NK-92 (cell line): ENCODE results near the gene KDM4C.
"Not testable (repeated sequence)": the region's sequence is repeated elsewhere in the genome, so short reads cannot be mapped to it uniquely, and the experiment has no call there.

ENCODE experiments used
- DNase-seq: peaks from one replicate; lab custom pipeline; 2025; ENCODE audit not compliant: unreplicated experiment; lab: John Stamatoyannopoulos, UW

KDM4C gene

GRCh38 chr9:7028591-7028990, 270.8 kb downstream of the KDM4C start:
- DNase-seq, result no peak

GRCh38 chr9:7030943-7031342, 273.2 kb downstream of the KDM4C start:
- not testable (repeated sequence) for DNase-seq

GRCh38 chr9:7033076-7034045, 275.6 kb downstream of the KDM4C start:
- no peak for DNase-seq

- DNase-seq, result no peak
These were observed 279.4 kb downstream of the KDM4C start for GRCh38 chr9:7037176-7037575.

DNA sequence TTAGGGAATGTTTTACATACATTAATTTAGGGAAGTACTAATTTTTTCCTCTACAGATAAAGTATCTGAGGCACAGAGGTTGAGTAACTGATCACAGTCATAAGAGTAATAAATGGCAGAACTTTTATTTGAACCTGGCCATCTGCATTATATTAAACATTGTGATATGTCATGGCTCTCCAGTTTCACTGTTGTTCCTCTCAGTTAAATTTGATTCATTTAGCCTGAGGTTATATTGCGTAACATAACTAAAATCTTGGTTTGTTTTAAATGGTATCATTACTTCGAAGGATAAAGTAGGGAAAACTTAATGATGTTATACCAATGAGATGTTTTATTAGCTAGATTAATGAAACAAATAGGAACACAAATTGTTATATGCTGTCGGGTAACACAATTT, 284.4 kb downstream of the KDM4C start:
- DNase-seq, result no peak

- no peak for DNase-seq
These were observed 287.6 kb downstream of the KDM4C start for GRCh38 chr9:7045361-7045760.

DNA sequence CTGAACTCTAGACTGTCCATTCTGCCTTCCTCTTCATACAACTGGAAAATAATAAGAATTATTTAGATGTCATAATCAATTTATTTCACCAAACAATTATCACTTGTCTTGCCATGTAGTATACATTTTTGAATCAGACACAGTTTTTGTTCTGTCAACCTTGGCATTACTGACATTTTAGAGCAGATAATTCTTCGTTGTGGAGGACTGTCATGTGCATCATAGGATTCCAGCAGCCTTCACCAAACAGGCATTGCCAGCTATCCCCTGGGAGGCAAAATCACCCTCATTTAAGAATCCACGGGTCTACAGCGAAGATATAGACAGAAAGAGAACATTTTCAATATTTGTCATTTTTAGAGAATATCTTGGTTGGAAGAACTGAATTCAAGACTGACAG, 293.9 kb downstream of the KDM4C start:
- no peak for DNase-seq

- DNase-seq, result no peak
These were observed 296.1 kb downstream of the KDM4C start for GRCh38 chr9:7053903-7054302.

DNA sequence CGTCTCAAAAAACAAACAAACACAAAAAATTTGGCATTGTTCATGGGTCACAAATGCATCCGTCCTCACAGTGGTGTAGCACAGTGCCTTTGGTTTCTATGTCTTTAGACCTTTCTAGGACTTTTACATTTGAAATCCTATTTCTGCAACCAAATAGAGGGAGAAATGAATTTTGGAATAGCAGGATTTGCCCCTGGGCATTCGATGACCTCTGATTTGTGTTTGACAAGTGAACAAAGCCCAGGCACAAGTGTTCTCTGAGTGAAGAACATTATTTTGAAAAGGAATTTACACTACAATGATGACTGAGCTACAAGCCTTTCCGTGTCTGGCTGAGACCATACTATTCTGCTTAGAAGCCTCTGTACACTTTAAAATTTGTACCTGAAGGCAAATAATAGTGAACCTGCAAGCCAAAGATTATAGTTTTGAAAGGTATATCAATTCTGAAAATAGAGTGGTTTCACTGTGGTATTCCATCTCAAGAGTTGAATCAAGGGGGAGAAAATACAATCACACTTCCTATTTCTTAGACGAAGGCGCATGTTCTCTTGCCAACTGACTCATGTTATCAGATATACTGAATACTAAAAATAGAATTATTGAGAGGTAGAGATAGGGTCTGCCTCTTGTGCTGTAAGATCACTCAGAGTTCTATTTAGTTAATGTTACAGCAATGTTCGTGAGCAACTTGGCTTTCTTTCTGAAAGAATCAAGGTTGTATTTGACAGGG, 297.6 kb downstream of the KDM4C start:
- no peak for DNase-seq

DNA sequence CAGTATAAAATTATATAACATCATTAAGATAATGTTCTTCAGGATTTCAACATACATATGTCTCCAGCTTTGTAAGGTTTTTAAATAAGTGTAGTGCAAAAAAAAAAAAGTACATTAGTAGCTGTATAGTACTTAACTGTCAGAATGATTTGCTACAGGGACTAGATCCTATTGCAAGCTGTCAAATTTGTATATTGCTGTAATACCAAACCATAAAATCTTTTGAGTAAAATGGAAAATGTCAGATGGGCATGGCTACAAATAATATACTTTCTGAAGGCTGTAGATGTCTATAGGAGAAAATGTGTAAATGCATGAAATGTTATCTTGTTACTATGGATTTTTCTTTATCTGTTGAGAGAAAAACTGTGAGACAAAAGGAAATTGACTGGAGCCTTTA, 298.5 kb downstream of the KDM4C start:
- DNase-seq, result no peak

DNA sequence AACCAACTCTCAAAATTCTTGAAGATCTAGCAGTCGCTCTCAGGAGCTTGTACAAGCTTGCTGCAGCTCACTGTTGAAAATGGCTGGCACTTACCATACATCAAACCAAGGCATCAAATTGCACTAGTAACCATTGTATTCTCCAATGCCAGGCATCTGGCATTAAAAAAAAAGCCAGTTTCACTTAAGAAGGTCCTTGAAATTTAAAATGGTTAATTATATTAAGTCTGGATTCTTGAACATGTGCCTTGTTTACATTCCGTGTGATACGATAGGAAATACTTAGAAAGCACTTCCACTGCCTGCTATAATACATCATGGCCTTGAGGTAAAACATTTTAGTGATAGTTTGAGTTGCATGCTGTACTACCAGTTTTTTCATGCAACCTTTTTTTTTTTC, 300.7 kb downstream of the KDM4C start:
- no peak for DNase-seq

GRCh38 chr9:7067169-7067568, 309.4 kb downstream of the KDM4C start:
- no peak for DNase-seq

DNA sequence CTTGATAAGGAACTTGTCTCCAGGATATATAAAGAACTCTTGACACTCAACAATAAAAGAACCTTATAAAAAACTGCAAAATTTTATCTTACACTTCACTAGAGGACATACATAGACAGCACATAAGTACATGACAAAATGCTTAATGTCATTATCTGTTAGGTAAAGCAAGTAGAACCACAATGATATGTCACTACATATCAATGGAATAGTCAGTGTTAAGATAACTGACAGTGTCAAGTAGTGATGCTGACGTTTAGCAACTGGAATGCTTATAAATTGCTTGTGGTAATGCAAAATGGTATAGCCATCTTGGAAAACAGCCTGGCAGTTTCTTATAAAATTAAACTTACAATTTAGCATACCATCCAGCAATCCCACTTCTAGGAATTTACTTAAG, 314.1 kb downstream of the KDM4C start:
- no peak for DNase-seq

DNA sequence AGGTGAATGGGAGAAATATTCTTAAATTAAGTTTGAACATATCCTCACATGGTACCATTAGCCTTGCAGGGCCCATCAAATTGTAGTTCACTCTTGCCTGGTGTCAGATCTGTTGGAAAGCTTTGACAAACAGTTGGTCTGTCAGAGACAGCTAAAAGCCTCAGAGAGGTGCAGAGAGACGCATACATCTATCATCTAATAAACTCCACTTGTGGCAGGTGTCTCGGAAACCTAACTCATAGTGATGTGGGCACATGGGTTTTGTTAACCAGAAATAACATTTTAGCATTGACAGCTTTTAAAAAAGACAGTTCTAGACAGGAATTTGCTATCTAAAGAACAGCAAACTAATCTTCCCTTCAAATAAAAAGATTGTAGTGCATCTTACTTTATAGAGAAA, 315.9 kb downstream of the KDM4C start:
- DNase-seq, result no peak

GRCh38 chr9:7075154-7075553, 317.4 kb downstream of the KDM4C start:
- no peak for DNase-seq

DNA sequence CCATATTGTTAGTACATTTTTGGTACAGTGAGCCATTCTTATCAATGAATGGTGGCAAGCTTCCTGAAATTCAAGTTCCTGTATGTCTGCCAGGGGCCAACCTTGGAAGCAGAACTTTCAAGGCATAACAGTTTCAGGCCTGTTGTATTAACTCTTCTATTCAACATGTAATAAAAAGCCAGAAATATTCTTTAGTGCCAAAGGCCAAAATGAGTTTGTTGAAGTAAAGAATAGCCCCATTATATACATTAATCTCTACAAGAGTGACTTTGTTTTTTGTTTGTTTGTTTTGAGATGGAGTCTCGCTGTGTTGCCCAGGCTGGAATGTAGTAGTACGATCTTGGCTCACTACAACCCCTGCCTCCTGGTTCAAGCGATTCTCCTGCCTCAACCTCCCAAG, 321.3 kb downstream of the KDM4C start:
- DNase-seq, result no peak

GRCh38 chr9:7081065-7081600, 323.4 kb downstream of the KDM4C start:
- DNase-seq, result no peak

DNA sequence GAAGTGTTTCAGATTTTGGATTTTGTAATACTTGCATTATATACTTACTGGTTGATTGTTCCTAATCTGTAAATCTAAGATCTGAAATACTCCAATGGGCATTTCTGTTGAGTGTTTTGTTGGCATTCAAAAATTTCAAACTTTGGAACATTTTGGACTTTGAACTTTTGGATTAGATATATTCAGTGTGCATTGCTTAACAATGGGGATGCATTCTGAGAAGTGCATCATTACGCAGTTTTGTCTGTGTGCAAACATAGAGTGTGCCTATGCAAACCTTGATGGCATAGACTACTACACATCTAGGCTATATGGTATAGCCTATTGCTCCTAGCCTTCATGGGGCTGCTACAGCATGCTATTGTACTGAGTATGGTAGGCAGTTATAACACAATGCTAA, 325.4 kb downstream of the KDM4C start:
- no peak for DNase-seq

DNA sequence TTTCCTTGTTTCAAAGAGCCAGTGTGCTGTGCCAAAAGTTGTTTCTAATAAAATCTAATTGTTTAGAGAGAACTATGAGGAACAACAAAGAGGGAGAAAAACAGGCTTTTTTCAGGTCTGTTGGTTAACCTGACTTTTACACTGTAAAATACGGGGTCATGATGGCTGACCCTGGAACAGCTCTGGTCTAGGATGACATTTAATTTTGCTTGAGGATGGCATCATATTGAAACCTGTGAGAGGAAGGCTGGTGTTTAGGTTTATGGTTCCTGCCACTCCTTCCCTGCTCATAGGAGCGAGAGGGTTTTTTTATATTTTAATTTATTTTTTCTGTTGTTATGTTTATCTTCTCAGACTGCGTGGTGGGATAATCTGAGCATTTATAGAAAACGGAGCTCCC, 327.6 kb downstream of the KDM4C start:
- no peak for DNase-seq

DNA sequence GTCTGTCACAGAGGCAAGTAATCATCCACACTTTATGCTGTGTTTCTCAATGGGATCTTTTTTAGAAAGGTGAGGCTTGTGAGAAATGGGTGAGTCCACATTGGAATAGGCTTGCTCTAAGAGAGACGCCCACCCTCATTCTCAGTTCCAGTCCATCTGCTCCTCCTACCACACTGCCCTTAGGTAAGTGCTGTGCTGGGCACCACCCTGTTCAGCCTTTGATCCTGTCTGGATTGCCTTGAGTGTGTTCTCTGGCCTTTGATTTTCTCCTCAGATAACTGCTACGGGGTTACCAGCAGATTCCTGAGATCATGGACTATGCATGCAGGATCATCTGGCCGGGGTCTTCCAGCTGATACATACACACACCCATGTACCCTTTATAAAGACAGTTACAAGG, 328.6 kb downstream of the KDM4C start:
- DNase-seq, result no peak

DNA sequence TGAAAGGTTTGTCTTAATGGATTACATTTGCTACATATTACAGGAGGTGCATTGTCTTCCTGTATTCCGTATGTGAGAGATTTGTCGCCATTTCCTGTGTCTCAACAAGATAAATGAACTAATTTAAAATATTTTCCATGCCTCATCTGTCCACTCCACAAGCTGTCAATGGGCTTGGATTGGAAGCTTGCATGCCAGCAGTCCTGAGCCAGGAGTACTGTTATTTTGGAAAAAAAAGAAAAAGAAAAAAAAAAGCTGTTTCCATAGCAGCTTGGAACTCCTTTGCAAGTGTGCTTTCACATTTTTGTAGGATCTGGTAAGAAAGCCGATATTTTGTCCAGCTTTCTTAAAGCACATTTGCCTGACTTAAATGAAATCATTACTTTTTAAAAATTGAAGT, 330.8 kb downstream of the KDM4C start:
- DNase-seq, result no peak
